Subcutaneous abdominal adipose tissue (tissue), 5 donors: ENCODE measurements around the gene ACSM3.
"Not testable (repeated sequence)": the region's sequence is repeated elsewhere in the genome, so short reads cannot be mapped to it uniquely, and the experiment has no call there.

Experiments used
- H3K27ac ChIP-seq: one replicate; pipeline ENCODE4 v1.7.0; 2013; ENCODE audit warnings: low read depth, mild to moderate bottlenecking, inconsistent platforms, low read length, moderate library complexity
- H3K27me3 ChIP-seq, 5 donors: one replicate each; pipeline ENCODE4 v1.7.0; 2013; ENCODE audit warnings: low read length in 5 of 5, inconsistent platforms in 1 of 5; ENCODE audit not compliant: control insufficient read depth in 5 of 5, insufficient read depth in 4 of 5
- H3K36me3 ChIP-seq, 5 donors: one replicate each; pipeline ENCODE4 v1.7.0; 2013; ENCODE audit warnings: low read length in 5 of 5; ENCODE audit not compliant: control insufficient read depth in 5 of 5, insufficient read depth in 5 of 5
- H3K4me1 ChIP-seq, 5 donors: one replicate each; pipeline ENCODE4 v1.7.0; 2013; ENCODE audit warnings: low read length in 5 of 5, mild to moderate bottlenecking in 3 of 5, moderate library complexity in 1 of 5; ENCODE audit not compliant: control insufficient read depth in 5 of 5, insufficient read depth in 5 of 5
- H3K4me3 ChIP-seq, 5 donors: one replicate each; pipeline ENCODE4 v1.7.0; 2013; ENCODE audit warnings: low read length in 5 of 5, low read depth in 1 of 5
- H3K9ac ChIP-seq, 5 donors: one replicate each; pipeline ENCODE4 v1.7.0; 2013; ENCODE audit warnings: low read length in 5 of 5, mild to moderate bottlenecking in 4 of 5, moderate library complexity in 3 of 5
- H3K9me3 ChIP-seq, 5 donors: one replicate each; pipeline ENCODE4 v1.7.0; 2013; ENCODE audit warnings: low read length in 5 of 5; ENCODE audit not compliant: control insufficient read depth in 5 of 5
- donor health status: healthy.
- donor health status: healthy.
- donor health status: healthy.
- donor health status: healthy.
- donor health status: healthy.

The ACSM3 gene

GRCh38 chr16:20763461-20764232 is at the start of gene ACSM3:
ACSM3 (plus strand) TSS chr16:20764014; CDS start chr16:20770035, 6,021 bp downstream.
- H3K9ac ChIP-seq, result peak within 1 kb of the TSS in 3 of 5 donors; percentile 28 to 33 (median 31)
- peaks cover 0 to 3% (median 3%) of the 10 kb centered on the region in 5 donors for H3K4me1 ChIP-seq
- no peaks in the 10 kb centered on the region for H3K9me3 ChIP-seq
- H3K27ac ChIP-seq, result peak within 1 kb of the TSS; percentile 15
- H3K36me3 ChIP-seq, result no peaks in the 10 kb centered on the region
- H3K27me3 ChIP-seq, result no peaks in the 10 kb centered on the region
- peak within 1 kb of the TSS; percentile 49 to 63 (median 55) for H3K4me3 ChIP-seq

GRCh38 chr16:20717718-20718117 is 46.1 kb upstream of the ACSM3 start:
- H3K9ac ChIP-seq, H3K9me3 ChIP-seq, H3K27me3 ChIP-seq, H3K4me3 ChIP-seq, H3K36me3 ChIP-seq, H3K27ac ChIP-seq, H3K4me1 ChIP-seq: not testable (repeated sequence)

GRCh38 chr16:20720251-20720650 is 43.6 kb upstream of the ACSM3 start:
- Histone ChIP-seq H3K4me3 (no peak overlapping the region), H3K27me3 (no peaks in the 10 kb centered on the region), H3K9me3 (no peaks in the 10 kb centered on the region), H3K36me3 (no peaks in the 10 kb centered on the region), H3K27ac (no peak overlapping the region), H3K9ac (no peak overlapping the region), H3K4me1 (peaks cover 0 to 9% (median 0%) of the 10 kb centered on the region in 5 donors)

GRCh38 chr16:20726661-20727060 is 37.2 kb upstream of the ACSM3 start:
- Histone ChIP-seq H3K4me1 (no peaks in the 10 kb centered on the region), H3K4me3 (no peak overlapping the region), H3K9ac (no peak overlapping the region), H3K36me3 (no peaks in the 10 kb centered on the region), H3K27me3 (no peaks in the 10 kb centered on the region), H3K27ac (no peak overlapping the region), H3K9me3 (no peaks in the 10 kb centered on the region)

GRCh38 chr16:20727181-20727580 is 36.6 kb upstream of the ACSM3 start:
- Histone ChIP-seq H3K9ac (no peak overlapping the region), H3K4me1 (no peaks in the 10 kb centered on the region), H3K36me3 (no peaks in the 10 kb centered on the region), H3K27me3 (no peaks in the 10 kb centered on the region), H3K4me3 (no peak overlapping the region), H3K27ac (no peak overlapping the region), H3K9me3 (no peaks in the 10 kb centered on the region)

- no peak overlapping the region for H3K4me3 ChIP-seq
- peaks cover 0 to 3% (median 0%) of the 10 kb centered on the region in 5 donors for H3K4me1 ChIP-seq
- H3K36me3 ChIP-seq, result peaks cover 0 to 2% (median 2%) of the 10 kb centered on the region in 5 donors
- H3K27me3 ChIP-seq, result no peaks in the 10 kb centered on the region
- no peak overlapping the region for H3K27ac ChIP-seq
- H3K9ac ChIP-seq, result no peak overlapping the region
- H3K9me3 ChIP-seq, result no peaks in the 10 kb centered on the region
Observed at GRCh38 chr16:20729141-20729540, 34.7 kb upstream of the ACSM3 start.

- H3K4me1 ChIP-seq, result peaks cover 0 to 7% (median 4%) of the 10 kb centered on the region in 5 donors
- H3K9me3 ChIP-seq, result no peaks in the 10 kb centered on the region
- H3K4me3 ChIP-seq, result no peak overlapping the region
- H3K27ac ChIP-seq, result no peak overlapping the region
- no peaks in the 10 kb centered on the region for H3K27me3 ChIP-seq
- peaks cover 34 to 47% (median 41%) of the 10 kb centered on the region in 5 donors for H3K36me3 ChIP-seq
- no peak overlapping the region for H3K9ac ChIP-seq
Observed at GRCh38 chr16:20734056-20734455, 29.8 kb upstream of the ACSM3 start.

- Histone ChIP-seq H3K9me3 (no peaks in the 10 kb centered on the region), H3K4me3 (no peak overlapping the region), H3K27me3 (no peaks in the 10 kb centered on the region), H3K4me1 (peaks cover 0 to 8% (median 7%) of the 10 kb centered on the region in 5 donors), H3K27ac (no peak overlapping the region), H3K36me3 (peaks cover 34 to 47% (median 41%) of the 10 kb centered on the region in 5 donors), H3K9ac (no peak overlapping the region)
Observed at GRCh38 chr16:20734782-20735181, 29.0 kb upstream of the ACSM3 start.

- Histone ChIP-seq H3K36me3 (peaks cover 34 to 47% (median 41%) of the 10 kb centered on the region in 5 donors), H3K27me3 (no peaks in the 10 kb centered on the region), H3K27ac (no peak overlapping the region), H3K4me3 (no peak overlapping the region), H3K9ac (no peak overlapping the region), H3K9me3 (no peaks in the 10 kb centered on the region), H3K4me1 (peaks cover 4 to 15% (median 14%) of the 10 kb centered on the region in 5 donors)
Observed at GRCh38 chr16:20735490-20735889, 28.3 kb upstream of the ACSM3 start.

GRCh38 chr16:20740007-20740883 is 23.6 kb upstream of the ACSM3 start:
- H3K27ac ChIP-seq, result peak overlapping the region; percentile 82
- H3K9ac ChIP-seq, result peak overlapping the region; percentile 90 to 94 (median 90)
- peaks cover 29 to 35% (median 33%) of the 10 kb centered on the region in 5 donors for H3K36me3 ChIP-seq
- H3K9me3 ChIP-seq, result no peaks in the 10 kb centered on the region
- peak overlapping the region; percentile 95 to 100 (median 99) for H3K4me3 ChIP-seq
- H3K4me1 ChIP-seq, result peaks cover 5 to 22% (median 18%) of the 10 kb centered on the region in 5 donors
- no peaks in the 10 kb centered on the region for H3K27me3 ChIP-seq
